Testis (tissue), 3 donors: Measurements from ENCODE around the gene GPR149. TPM values are rescaled to one million over a fixed set of nuclear protein-coding genes. Genes with fewer than 3 reads are reported as not detected.
A peak's percentile ranks its signal among the peaks of the same experiment; 100 is the strongest.

Experiments
- DNase-seq: peaks from one replicate; pipeline ENCODE4 v3.0.0-alpha.2; 2019
- H3K27ac ChIP-seq, 2 donors: fragments of 200-600 bp; sonication (generic); one replicate each; pipeline ENCODE4 v1.5.1; 2019
- H3K27me3 ChIP-seq: fragments of 200-600 bp; sonication (generic); one replicate; pipeline ENCODE4 v1.5.1; 2019
- H3K36me3 ChIP-seq: fragments of 200-600 bp; sonication (generic); one replicate; pipeline ENCODE4 v1.5.1; 2017; ENCODE audit warnings: low read depth; ENCODE audit errors: missing control alignments
- H3K4me1 ChIP-seq: fragments of 200-600 bp; sonication (generic); one replicate; pipeline ENCODE4 v1.5.1; 2019
- H3K4me3 ChIP-seq, 2 donors: fragments of 200-600 bp; sonication (generic); one replicate each; pipeline ENCODE4 v1.5.1; 2017 to 2019
- H3K9me3 ChIP-seq: fragments of 200-600 bp; sonication (generic); one replicate; pipeline ENCODE4 v1.5.1; 2017
- CTCF ChIP-seq, 3 experiments: fragments of 450-650 bp in 2 of 3; fragments of 200-600 bp in 1 of 3; sonication (generic) in 1 of 3; IDR thresholded peaks; one replicate each; pipeline ENCODE4 v1.5.1; 2016 to 2019; ENCODE audit warnings: antibody characterized with exemption in 3 of 3, mild to moderate bottlenecking in 2 of 3, moderate library complexity in 1 of 3
- POLR2A ChIP-seq: fragments of 450-650 bp; IDR thresholded peaks from one replicate; pipeline ENCODE4 v1.6.1; 2017; ENCODE audit warnings: antibody characterized with exemption, mild to moderate bottlenecking, moderate library complexity
- WGBS, 2 donors: methylation state at CpG; one replicate each; pipeline ENCODE4 v1.1.5; 2018; 5-methylcytosine and 5-hydroxymethylcytosine counted together
- intact Hi-C: fragments of 100-400 bp; cut with DNase I; formaldehyde crosslinking; loops from one replicate; pipeline ENCODE4 v1.15.1; 2023; ENCODE audit warnings: low total_unique reads
- polyA plus RNA-seq: library from polyadenylated mRNA; stranded (reverse); fragments of 350-450 nt; fragmentation: Illumina TruSeq; extraction: RNeasy Lipid Tissue Mini Kit (QIAGEN cat#74804); gene quantifications from one replicate; pipeline ENCODE4 v1.2.3, GENCODE V29; 2014; ENCODE audit warnings: low read depth, low replicate concordance; ENCODE audit not compliant: insufficient read depth
- total RNA-seq, 2 donors: library from RNA; depleted of rRNA; stranded (reverse); fragments of >200 nt; gene quantifications; one replicate each; pipeline ENCODE4 v1.2.3, GENCODE V29; 2016

GPR149 gene
- total and polyA plus RNA-seq, 3 donors from 2014 or later = 0.31 to 0.61 (median 0.37) TPM

GRCh38 chr3:154327871-154328270 is 102.1 kb downstream of the GPR149 start:
- intact Hi-C loops = no loop called here
- TF ChIP-seq CTCF (IDR thresholded peaks at IDR 0.05) (no peak), POLR2A (no peak)
- Histone ChIP-seq H3K4me3 (no peak overlapping the region), H3K27ac (no peak overlapping the region), H3K9me3 (no peaks in the 10 kb centered on the region), H3K27me3 (no peaks in the 10 kb centered on the region), H3K36me3 (no peaks in the 10 kb centered on the region), H3K4me1 (peaks cover 11% of the 10 kb centered on the region)
- no peak for DNase-seq

- Histone ChIP-seq H3K4me1 (peaks cover 26% of the 10 kb centered on the region), H3K9me3 (no peaks in the 10 kb centered on the region), H3K27me3 (no peaks in the 10 kb centered on the region), H3K4me3 (peak overlapping the region; percentile 82 to 96), H3K27ac (peak overlapping the region; percentile 89 to 96), H3K36me3 (no peaks in the 10 kb centered on the region)
- no peak for TF ChIP-seq CTCF (IDR thresholded peaks at IDR 0.05)
- TF ChIP-seq POLR2A = no peak
- WGBS, 2 donors = 16 to 47% methylated on average over 3 of the region's 3 CpGs
- intact Hi-C loops = no loop called here
- DNase-seq = peak; percentile 34
Measured at GRCh38 chr3:154324919-154325318, 105.1 kb downstream of the GPR149 start.

GRCh38 chr3:154323891-154324738 is 105.9 kb downstream of the GPR149 start, which contains the start of gene DHX36:
DHX36 (minus strand) TSS chr3:154324487; CDS start chr3:154324416, 71 bp downstream.
- Histone ChIP-seq H3K27me3 (no peaks in the 10 kb centered on the region), H3K4me1 (peaks cover 34% of the 10 kb centered on the region), H3K27ac (peak within 1 kb of the TSS; percentile 89 to 96), H3K9me3 (no peaks in the 10 kb centered on the region), H3K36me3 (no peaks in the 10 kb centered on the region), H3K4me3 (peak within 1 kb of the TSS; percentile 82 to 96)
- 0 to 1% methylated on average over 42 to 45 of the region's 45 CpGs for WGBS, 2 donors
- peak; percentile 38 for TF ChIP-seq POLR2A
- peak in 1 of 3 experiments; percentile 8 for TF ChIP-seq CTCF (IDR thresholded peaks at IDR 0.05)
- intact Hi-C loops = no loop called here
- peak; percentile 96 for DNase-seq

GRCh38 chr3:154316974-154317767 is 112.8 kb downstream of the GPR149 start:
- Histone ChIP-seq H3K4me3 (no peak overlapping the region), H3K9me3 (no peaks in the 10 kb centered on the region), H3K27ac (no peak overlapping the region), H3K27me3 (no peaks in the 10 kb centered on the region), H3K4me1 (peaks cover 22% of the 10 kb centered on the region), H3K36me3 (no peaks in the 10 kb centered on the region)
- 72 to 80% methylated on average over 5 of the region's 5 CpGs for WGBS, 2 donors
- no peak for DNase-seq
- no peak for TF ChIP-seq POLR2A
- TF ChIP-seq CTCF (IDR thresholded peaks at IDR 0.05) = no peak
- intact Hi-C loops = no loop called here
